ENCODE measurements around the gene IL9. TPM values are rescaled to one million over a fixed set of nuclear protein-coding genes. Genes with fewer than 3 reads are reported as not detected.

IL9 gene
- total RNA-seq, 1 donor from 2014 or later, result not detected

- no peaks in the 10 kb centered on the region for H3K9me3 ChIP-seq (ENCODE audit: low read depth)
- no peak overlapping the region for H3K4me3 ChIP-seq
- H3K36me3 ChIP-seq, result no peaks in the 10 kb centered on the region
- Mint-ChIP-seq H3K9me3 (no peaks in the 10 kb centered on the region), H3K4me1 (peaks cover 10% of the 10 kb centered on the region), H3K27me3 (ENCODE audit: insufficient read depth, low read depth) (peaks cover 3% of the 10 kb centered on the region), H3K27ac (no peak overlapping the region), H3K4me3 (no peak overlapping the region), H3K36me3 (no peaks in the 10 kb centered on the region)
- H3K27ac ChIP-seq, result no peak overlapping the region
- H3K9ac ChIP-seq, result no peak overlapping the region
- no peaks in the 10 kb centered on the region for H3K79me2 ChIP-seq (ENCODE audit: low read depth)
- H3F3A ChIP-seq (ENCODE audit: low read depth), result no peaks in the 10 kb centered on the region
- no peaks in the 10 kb centered on the region for H3K4me1 ChIP-seq
- no peak for DNase-seq (ENCODE audit: low spot score)
- no peak overlapping the region for H3K4me2 ChIP-seq
- H4K20me1 ChIP-seq (ENCODE audit: low read depth), result no peaks in the 10 kb centered on the region
- no peak overlapping the region for H2AFZ ChIP-seq (replicated peaks)
- no peak for TF ChIP-seq CTCF (IDR thresholded peaks at IDR 0.05)
- no peaks in the 10 kb centered on the region for H3K27me3 ChIP-seq
Measured at GRCh38 chr5:135867599-135867998, 28.0 kb downstream of the IL9 start.

GRCh38 chr5:135866016-135866415, 29.6 kb downstream of the IL9 start:
- no peak for DNase-seq (ENCODE audit: low spot score)
- Histone ChIP-seq H3K9ac (no peak overlapping the region), H3K27me3 (no peaks in the 10 kb centered on the region), H3K27ac (no peak overlapping the region), H3K4me1 (no peaks in the 10 kb centered on the region), H2AFZ (replicated peaks) (no peak overlapping the region), H3F3A (ENCODE audit: low read depth) (no peaks in the 10 kb centered on the region), H4K20me1 (ENCODE audit: low read depth) (no peaks in the 10 kb centered on the region), H3K79me2 (ENCODE audit: low read depth) (no peaks in the 10 kb centered on the region), H3K9me3 (ENCODE audit: low read depth) (no peaks in the 10 kb centered on the region), H3K4me3 (no peak overlapping the region), H3K36me3 (no peaks in the 10 kb centered on the region), H3K4me2 (no peak overlapping the region)
- peaks cover 10% of the 10 kb centered on the region for H3K4me1 Mint-ChIP-seq
- H3K4me3 Mint-ChIP-seq, result no peak overlapping the region
- no peaks in the 10 kb centered on the region for H3K9me3 Mint-ChIP-seq
- no peak overlapping the region for H3K27ac Mint-ChIP-seq
- H3K36me3 Mint-ChIP-seq, result no peaks in the 10 kb centered on the region
- TF ChIP-seq CTCF (IDR thresholded peaks at IDR 0.05) (no peak), EZH2phosphoT487 (IDR thresholded peaks at IDR 0.05) (no peak)
- H3K27me3 Mint-ChIP-seq (ENCODE audit: insufficient read depth, low read depth), result peaks cover 5% of the 10 kb centered on the region

GRCh38 chr5:135864503-135865435, 30.9 kb downstream of the IL9 start:
- no peaks in the 10 kb centered on the region for H3F3A ChIP-seq (ENCODE audit: low read depth)
- no peaks in the 10 kb centered on the region for H4K20me1 ChIP-seq (ENCODE audit: low read depth)
- Mint-ChIP-seq H3K27ac (no peak overlapping the region), H3K4me1 (peaks cover 10% of the 10 kb centered on the region), H3K4me3 (no peak overlapping the region), H3K27me3 (ENCODE audit: insufficient read depth, low read depth) (peaks cover 5% of the 10 kb centered on the region), H3K36me3 (no peaks in the 10 kb centered on the region), H3K9me3 (no peaks in the 10 kb centered on the region)
- no peak overlapping the region for H3K4me3 ChIP-seq
- H3K27ac ChIP-seq, result no peak overlapping the region
- no peak overlapping the region for H3K4me2 ChIP-seq
- H2AFZ ChIP-seq (replicated peaks), result no peak overlapping the region
- H3K79me2 ChIP-seq (ENCODE audit: low read depth), result no peaks in the 10 kb centered on the region
- H3K36me3 ChIP-seq, result no peaks in the 10 kb centered on the region
- H3K4me1 ChIP-seq, result no peaks in the 10 kb centered on the region
- no peak for DNase-seq (ENCODE audit: low spot score)
- TF ChIP-seq CTCF (IDR thresholded peaks at IDR 0.05), result no peak
- no peak for TF ChIP-seq EZH2phosphoT487 (IDR thresholded peaks at IDR 0.05)
- TF ChIP-seq EZH2 (IDR thresholded peaks at IDR 0.05), result no peak
- no peak overlapping the region for H3K9ac ChIP-seq
- no peaks in the 10 kb centered on the region for H3K27me3 ChIP-seq
- H3K9me3 ChIP-seq (ENCODE audit: low read depth), result no peaks in the 10 kb centered on the region

Data from neural progenitor cell (in vitro differentiated cells).